GM23248 (cell line): ENCODE data around the gene GDF7.

Source experiments
- EZH2 ChIP-seq: fragments of 200-600 bp; sonication (generic); IDR thresholded peaks from 2 replicates; pipeline ENCODE4 v1.6.1; 2018; ENCODE audit warnings: antibody characterized with exemption, mild to moderate bottlenecking; ENCODE audit not compliant: insufficient read depth, poor library complexity, severe bottlenecking
- EZH2phosphoT487 ChIP-seq: fragments of 200-600 bp; sonication (generic); IDR thresholded peaks from 2 replicates; pipeline ENCODE4 v1.6.1; 2018; ENCODE audit warnings: antibody characterized with exemption, moderate library complexity, mild to moderate bottlenecking, low read depth; ENCODE audit not compliant: insufficient read depth

DNA sequence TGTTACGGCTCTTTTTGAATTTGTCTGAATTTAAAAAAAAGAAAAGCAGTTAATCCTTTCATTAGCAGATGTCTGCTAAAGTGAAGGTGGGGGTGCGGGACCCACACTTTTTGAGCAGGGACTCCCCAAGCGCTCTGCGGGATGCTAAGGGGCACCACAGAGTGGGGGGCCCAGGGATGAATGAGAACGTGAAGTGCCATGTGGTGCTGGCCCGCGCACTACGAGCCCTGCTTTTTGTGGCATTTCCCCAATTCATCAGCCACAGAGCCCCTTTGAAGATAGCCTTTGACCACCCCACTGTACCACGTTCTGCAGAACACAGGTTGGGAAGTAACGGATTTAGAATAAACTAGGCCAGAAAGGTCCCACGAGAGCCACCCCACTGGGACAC, 44.7 kb upstream of the GDF7 start:
- TF ChIP-seq EZH2 (no peak), EZH2phosphoT487 (no peak)
